Measurements from ENCODE around the gene ZNF485.

GRCh38 chr10:43645866-43646265, 39.6 kb downstream of the ZNF485 start:
- TF ChIP-seq CTCF (IDR thresholded peaks at IDR 0.05), result no peak
- TF ChIP-seq POLR2A (IDR thresholded peaks at IDR 0.05), result no peak
- no peak for TF ChIP-seq POLR2AphosphoS5 (IDR thresholded peaks at IDR 0.05; ENCODE audit: insufficient read depth in 1 of 2, low read depth in 1 of 2)
